SK-N-SH (cell line): ENCODE data around the gene CTSH. TPM values are rescaled to one million over a fixed set of nuclear protein-coding genes. Genes with fewer than 3 reads are reported as not detected.
A peak's percentile ranks its signal among the peaks of the same experiment; 100 is the strongest.
"Not testable (repeated sequence)": the region's sequence is repeated elsewhere in the genome, so short reads cannot be mapped to it uniquely, and the experiment has no call there.

Source experiments
- CTCF ChIA-PET: fragments of 300-600, 350-600 bp; formaldehyde crosslinking; extraction: SDS; loops from one replicate; lab custom pipeline; 2021; lab: Yijun Ruan, JAX
- POLR2A ChIA-PET: fragments of 350-600 bp; sonication (Branson Sonifier 250); formaldehyde crosslinking; extraction: SDS; loops from one replicate; lab custom pipeline; 2020; ENCODE audit warnings: antibody characterized with exemption, inconsistent platforms; lab: Yijun Ruan, JAX
- DNase-seq: peaks from one replicate; pipeline ENCODE4 v3.0.0; 2012
- H2AFZ ChIP-seq: fragments of 200-600 bp; sonication (generic); 2 replicates; pipeline ENCODE4 v1.8.1; 2016; ENCODE audit warnings: antibody characterized with exemption, mild to moderate bottlenecking, low read depth
- H3F3A ChIP-seq: fragments of 200-600 bp; sonication (generic); replicated peaks from 2 replicates; pipeline ENCODE3; 2016; ENCODE audit warnings: antibody characterized with exemption, mild to moderate bottlenecking; ENCODE audit not compliant: insufficient read depth
- H3K27ac ChIP-seq, 2 experiments: fragments of 200-500 bp in 1 of 2; fragments of 200-600 bp in 1 of 2; sonication (Bioruptor generic) in 1 of 2; sonication (generic), shearing (Covaris generic) in 1 of 2; 2 replicates each; pipeline versions ENCODE4 v1.5.1 to v1.6.1; 2014 to 2016; ENCODE audit warnings: low read depth in 2 of 2, inconsistent platforms in 1 of 2, low read length in 1 of 2, mild to moderate bottlenecking in 1 of 2, mixed read lengths in 1 of 2
- H3K27me3 ChIP-seq: fragments of 200-600 bp; sonication (generic), shearing (Covaris generic); 2 replicates; pipeline ENCODE4 v1.6.1; 2016; ENCODE audit warnings: mixed run types; ENCODE audit not compliant: insufficient read depth
- H3K36me3 ChIP-seq, 2 experiments: fragments of 200-500 bp in 1 of 2; fragments of 200-600 bp in 1 of 2; sonication (Bioruptor generic) in 1 of 2; sonication (generic) in 1 of 2; replicated peaks in 1 of 2; 2 replicates each; pipeline versions ENCODE3 to v1.5.1; 2014 to 2016; ENCODE audit warnings: low read length in 1 of 2, mild to moderate bottlenecking in 1 of 2; ENCODE audit not compliant: insufficient read depth in 2 of 2, control insufficient read depth in 1 of 2
- H3K4me1 ChIP-seq, 2 experiments: fragments of 200-500 bp in 1 of 2; fragments of 200-600 bp in 1 of 2; sonication (Bioruptor generic) in 1 of 2; sonication (generic), shearing (Covaris generic) in 1 of 2; 2 replicates each; pipeline versions ENCODE4 v1.5.1 to v1.6.1; 2014 to 2016; ENCODE audit warnings: low read depth in 1 of 2, low read length in 1 of 2, mixed run types in 1 of 2; ENCODE audit not compliant: insufficient read depth in 2 of 2, control insufficient read depth in 1 of 2
- H3K4me2 ChIP-seq: fragments of 200-600 bp; sonication (generic), shearing (Covaris generic); 2 replicates; pipeline ENCODE4 v1.6.1; 2017; ENCODE audit warnings: mixed run types
- H3K4me3 ChIP-seq, 2 experiments: fragments of 200-500 bp in 1 of 2; fragments of 200-600 bp in 1 of 2; sonication (Bioruptor generic) in 1 of 2; sonication (generic), shearing (Covaris generic) in 1 of 2; 2 replicates each; pipeline versions ENCODE4 v1.5.1 to v1.8.1; 2014 to 2016; ENCODE audit warnings: low read depth in 2 of 2, inconsistent platforms in 1 of 2, low read length in 1 of 2, mild to moderate bottlenecking in 1 of 2, mixed read lengths in 1 of 2, moderate library complexity in 1 of 2
- H3K79me2 ChIP-seq: fragments of 200-600 bp; sonication (generic); 2 replicates; pipeline ENCODE4 v1.8.1; 2017; ENCODE audit warnings: mild to moderate bottlenecking; ENCODE audit not compliant: insufficient read depth
- H3K9ac ChIP-seq: fragments of 200-600 bp; sonication (generic); 2 replicates; pipeline ENCODE4 v1.6.1; 2017; ENCODE audit warnings: mixed run types
- H3K9me2 ChIP-seq: fragments of 200-600 bp; sonication (generic); 2 replicates; pipeline ENCODE4 v1.6.1; 2017; ENCODE audit warnings: mixed run types
- H3K9me3 ChIP-seq: fragments of 200-600 bp; sonication (generic); 2 replicates; pipeline ENCODE4 v1.6.1; 2017; ENCODE audit warnings: mixed run types, mild to moderate bottlenecking, moderate library complexity
- H4K20me1 ChIP-seq: fragments of 200-600 bp; sonication (generic); 2 replicates; pipeline ENCODE4 v1.6.1; 2017; ENCODE audit warnings: mild to moderate bottlenecking, mixed run types; ENCODE audit not compliant: insufficient read depth
- CHD2 ChIP-seq: fragments of 150-350 bp; IDR thresholded peaks from 2 replicates; pipeline ENCODE4 v1.6.1; 2018; ENCODE audit warnings: low read length; ENCODE audit not compliant: partially characterized antibody
- FOSL2 ChIP-seq: IDR thresholded peaks from 2 replicates; pipeline ENCODE4 v1.4.0; 2012; ENCODE audit warnings: low read depth, mild to moderate bottlenecking, moderate library complexity, borderline replicate concordance
- GABPA ChIP-seq: IDR thresholded peaks from 2 replicates; pipeline ENCODE4 v1.4.0; 2012; ENCODE audit warnings: low read depth, mild to moderate bottlenecking
- IRF3 ChIP-seq: fragments of 150-350 bp; IDR thresholded peaks from 2 replicates; pipeline ENCODE4 v1.6.1; 2016; ENCODE audit warnings: mild to moderate bottlenecking, low read depth, low read length
- JUND ChIP-seq: IDR thresholded peaks from 2 replicates; pipeline ENCODE4 v1.4.0; 2012
- PBX3 ChIP-seq: IDR thresholded peaks from 2 replicates; pipeline ENCODE4; 2012
- POLR2AphosphoS5 ChIP-seq: IDR thresholded peaks from 2 replicates; pipeline ENCODE4 v1.6.1; 2012; ENCODE audit warnings: low read depth, low read length
- REST ChIP-seq: IDR thresholded peaks from 2 replicates; pipeline ENCODE4 v1.6.1; 2012; ENCODE audit warnings: mild to moderate bottlenecking, low read depth, low read length, moderate library complexity
- RFX5 ChIP-seq: IDR thresholded peaks from 2 replicates; pipeline ENCODE4 v1.6.1; 2012; ENCODE audit warnings: mild to moderate bottlenecking, improper control_type of control experiment, low read length
- SMC3 ChIP-seq: IDR thresholded peaks from 2 replicates; pipeline ENCODE4 v1.6.1; 2012; ENCODE audit warnings: low read depth, low read length, improper control_type of control experiment
- TAF1 ChIP-seq: IDR thresholded peaks from 2 replicates; pipeline ENCODE4 v1.6.1; 2012; ENCODE audit warnings: low read depth, mild to moderate bottlenecking, low read length, moderate library complexity, borderline replicate concordance
- TCF12 ChIP-seq: IDR thresholded peaks from 2 replicates; pipeline ENCODE4 v1.4.0; 2012
- USF1 ChIP-seq: IDR thresholded peaks from 2 replicates; pipeline ENCODE4 v1.4.0; 2012; ENCODE audit warnings: low read depth, borderline replicate concordance
- WGBS: methylation state at CpG from one replicate; pipeline ENCODE4 v1.1.6; 2017; ENCODE audit warnings: low lambda C conversion rate; 5-methylcytosine and 5-hydroxymethylcytosine counted together
- polyA plus RNA-seq, 3 experiments: library from polyadenylated mRNA; depleted of rRNA; stranded (reverse); fragments of >200 nt; gene quantifications; 2 replicates each; pipeline ENCODE4 v1.2.3, GENCODE V29; 2012

The CTSH gene
- polyA plus RNA-seq, 1 of the 3 experiments (the other 2 are of a cell fraction): 22.7 TPM

- TF ChIP-seq USF1: no peak
- TF ChIP-seq IRF3: no peak
- TF ChIP-seq CHD2: no peak
- no peak for TF ChIP-seq REST
- no peak for TF ChIP-seq SMC3
Observed at GRCh38 chr15:78878356-78878755, 66.5 kb downstream of the CTSH start (continued).

GRCh38 chr15:78876954-78877353, 67.9 kb downstream of the CTSH start:
- DNase-seq, H3K4me3 ChIP-seq, H3K9ac ChIP-seq, H3K27me3 ChIP-seq, H3K9me2 ChIP-seq, H2AFZ ChIP-seq, H3K9me3 ChIP-seq, H3K27ac ChIP-seq: not testable (repeated sequence)
- WGBS: 93% methylated on average over 14 of the region's 14 CpGs
- H3F3A ChIP-seq: peaks cover 29% of the 10 kb centered on the region
- ChIA-PET POLR2A (interaction anchor here (0.7 kb wide), 1 partner anchor 67 kb away, joined by 5 read pairs; no protein-coding TSS in a partner anchor), CTCF (interaction anchor here (0.6 kb wide), 1 partner anchor 126 kb away, joined by 3 read pairs; no protein-coding TSS in a partner anchor)
- peaks cover 91% of the 10 kb centered on the region for H3K79me2 ChIP-seq
- H3K4me1 ChIP-seq: peaks cover 7 to 33% of the 10 kb centered on the region in 2 experiments; a peak in 3 of 4 replicates
- H3K4me2 ChIP-seq: 0 out of 2 replicates have a peak overlapping the region, but pooled peaks have one; percentile 15
- H4K20me1 ChIP-seq: peaks cover 84% of the 10 kb centered on the region
- H3K36me3 ChIP-seq: peaks cover 18 to 20% of the 10 kb centered on the region in 2 experiments

- H2AFZ ChIP-seq: no peak overlapping the region
- H3K4me3 ChIP-seq: peak overlapping the region; percentile 66 to 92
- peak overlapping the region; percentile 85 for H3K4me2 ChIP-seq
- TF ChIP-seq RFX5 (no peak), TAF1 (no peak), TCF12 (no peak), PBX3 (no peak), GABPA (no peak), POLR2AphosphoS5 (no peak), SMC3 (no peak), JUND (no peak), USF1 (no peak), FOSL2 (no peak)
- H3F3A ChIP-seq: peaks cover 22% of the 10 kb centered on the region
- no peaks in the 10 kb centered on the region for H3K9me2 ChIP-seq
- POLR2A ChIA-PET: no interaction called here
- peak overlapping the region; percentile 100 for H3K9ac ChIP-seq
- peaks cover 7 to 23% of the 10 kb centered on the region in 2 experiments; a peak in 3 of 4 replicates for H3K4me1 ChIP-seq
- peaks cover 1 to 6% of the 10 kb centered on the region in 2 experiments for H3K36me3 ChIP-seq
- peaks cover 68% of the 10 kb centered on the region for H4K20me1 ChIP-seq
- H3K27me3 ChIP-seq: no peaks in the 10 kb centered on the region
- 74% methylated on average over 22 of the region's 22 CpGs for WGBS
- CTCF ChIA-PET: interaction anchor here (1.2 to 4.7 kb wide), 2 partner anchors 15 to 19 kb away, joined by 3 to 17 read pairs; no protein-coding TSS in a partner anchor
- peak overlapping the region in 1 of 2 experiments; percentile 100; a peak in 1 of 4 replicates for H3K27ac ChIP-seq
- H3K9me3 ChIP-seq: no peaks in the 10 kb centered on the region
- peaks cover 75% of the 10 kb centered on the region for H3K79me2 ChIP-seq
- no peak for DNase-seq
Observed at GRCh38 chr15:78875107-78875914, 69.5 kb downstream of the CTSH start.
